HCT116 (cell line): Measurements from ENCODE around the gene ARHGAP10. TPM values are rescaled to one million over a fixed set of nuclear protein-coding genes. Genes with fewer than 3 reads are reported as not detected.

Experiments
- ATAC-seq: fragments of 200-7000 bp; cut with Tn5 transposase; 2 replicates; pipeline ENCODE4 v1.9.1; 2020; ENCODE audit warnings: mild to moderate bottlenecking, moderate library complexity
- BruUV-seq: library from RNA; stranded (reverse); fragments of 400-500 nt; replicated peaks from 2 replicates; lab custom pipeline; 2021; lab: Mats Ljungman, UMichigan
- CTCF ChIA-PET: fragments of 300-600 bp; sonication (Branson Sonifier 250); formaldehyde crosslinking; loops from one replicate; lab custom pipeline; 2021; ENCODE audit warnings: antibody characterized with exemption; lab: Charles Lee
- POLR2A ChIA-PET: fragments of 300-600, 350-600 bp; sonication (Branson Sonifier 250); formaldehyde crosslinking; loops from one replicate; lab custom pipeline; 2021; ENCODE audit warnings: antibody characterized with exemption; lab: Charles Lee
- RAD21 ChIA-PET, 2 experiments: fragments of 300-600 bp; sonication (Branson Sonifier 250); formaldehyde crosslinking; loops; one replicate each; lab custom pipeline; 2023; ENCODE audit warnings: low total read pairs in 2 of 2; ENCODE audit not compliant: uncharacterized antibody in 2 of 2, unreplicated experiment in 2 of 2, low non-redundant PET in 1 of 2; lab: Charles Lee
- DNase-seq: peaks from one replicate; pipeline ENCODE4 v3.0.0-alpha.2; 2010; ENCODE audit warnings: low read depth, low spot score
- H2AFZ ChIP-seq: fragments of 200-600 bp; shearing (Covaris generic), sonication (generic); 2 replicates; pipeline ENCODE4 v1.6.1; 2017; ENCODE audit warnings: low read depth, mixed run types, mixed read lengths, antibody characterized with exemption, low read length; ENCODE audit not compliant: poor library complexity, severe bottlenecking
- H3K27ac ChIP-seq: 2 replicates; pipeline ENCODE4 v1.5.1; 2012; ENCODE audit warnings: low read depth, low read length
- H3K27me3 ChIP-seq: fragments of 200-600 bp; sonication (generic); 2 replicates; pipeline ENCODE4 v1.6.1; 2016; ENCODE audit warnings: mixed run types, low read length, mixed read lengths; ENCODE audit not compliant: insufficient read depth
- H3K36me3 ChIP-seq, 2 experiments: fragments of 200-500 bp in 1 of 2; fragments of 200-600 bp in 1 of 2; sonication (Bioruptor generic) in 1 of 2; sonication (generic) in 1 of 2; 2 replicates each; pipeline versions ENCODE4 v1.5.1 to v1.6.1; 2014 to 2016; ENCODE audit warnings: low read length in 2 of 2, inconsistent platforms in 1 of 2, mixed read lengths in 1 of 2, mixed run types in 1 of 2; ENCODE audit not compliant: insufficient read depth in 2 of 2, control insufficient read depth in 1 of 2
- H3K4me1 ChIP-seq, 2 experiments: fragments of 200-600 bp in 1 of 2; sonication (generic) in 1 of 2; 2 replicates each; pipeline versions ENCODE4 v1.5.1 to v1.6.1; 2012 to 2017; ENCODE audit warnings: low read length in 2 of 2, inconsistent platforms in 1 of 2, mild to moderate bottlenecking in 1 of 2, mixed read lengths in 1 of 2, mixed run types in 1 of 2, moderate library complexity in 1 of 2; ENCODE audit not compliant: insufficient read depth in 2 of 2, control insufficient read depth in 1 of 2
- H3K4me2 ChIP-seq: fragments of 200-600 bp; sonication (generic); 2 replicates; pipeline ENCODE4 v1.6.1; 2017; ENCODE audit warnings: mixed run types, low read length, mixed read lengths
- H3K4me3 ChIP-seq, 2 experiments: fragments of 200-600 bp in 1 of 2; sonication (generic) in 1 of 2; replicated peaks in 1 of 2; 2 replicates each; pipeline ENCODE4 v1.5.1; 2011 to 2016; ENCODE audit warnings: low read length in 2 of 2, control low read depth in 1 of 2, low read depth in 1 of 2, mild to moderate bottlenecking in 1 of 2, mixed read lengths in 1 of 2, mixed run types in 1 of 2
- H3K79me2 ChIP-seq: fragments of 200-600 bp; sonication (generic); 2 replicates; pipeline ENCODE4 v1.6.1; 2017; ENCODE audit warnings: mild to moderate bottlenecking, mixed run types, low read length, moderate library complexity, mixed read lengths; ENCODE audit not compliant: insufficient read depth
- H3K9ac ChIP-seq: fragments of 200-600 bp; sonication (generic); 2 replicates; pipeline ENCODE4 v1.6.1; 2016; ENCODE audit warnings: low read length, mixed read lengths
- H3K9me2 ChIP-seq: fragments of 200-600 bp; sonication (generic), shearing (Covaris generic); 2 replicates; pipeline ENCODE4 v1.6.1; 2017; ENCODE audit warnings: mixed run types, mild to moderate bottlenecking, moderate library complexity; ENCODE audit not compliant: insufficient read depth
- H3K9me3 ChIP-seq, 2 experiments: fragments of 200-500 bp in 1 of 2; fragments of 200-600 bp in 1 of 2; sonication (Bioruptor generic) in 1 of 2; sonication (generic) in 1 of 2; 2 replicates each; pipeline ENCODE4 v1.6.1; 2014 to 2017; ENCODE audit warnings: low read length in 2 of 2, mixed read lengths in 2 of 2, inconsistent platforms in 1 of 2, low read depth in 1 of 2, mild to moderate bottlenecking in 1 of 2, mixed run types in 1 of 2, moderate library complexity in 1 of 2; ENCODE audit not compliant: control insufficient read depth in 1 of 2, insufficient read depth in 1 of 2
- H4K20me1 ChIP-seq: fragments of 200-600 bp; sonication (generic), shearing (Covaris generic); 2 replicates; pipeline ENCODE4 v1.6.1; 2017; ENCODE audit warnings: mixed run types, mild to moderate bottlenecking, moderate library complexity; ENCODE audit not compliant: insufficient read depth
- ATF3 ChIP-seq: IDR thresholded peaks from 2 replicates; pipeline ENCODE4 v1.6.1; 2012
- CBX3 ChIP-seq: IDR thresholded peaks from 2 replicates; pipeline ENCODE4 v1.6.1; 2012; ENCODE audit warnings: low read depth
- CTCF ChIP-seq, 3 experiments: fragments of 200-600 bp in 1 of 3; sonication (generic) in 1 of 3; IDR thresholded peaks in 2 of 3; conservative IDR thresholded peaks in 1 of 3; 2 replicates each; pipeline ENCODE4 v1.5.1; 2012 to 2017; ENCODE audit warnings: low read depth in 2 of 3, low read length in 2 of 3, antibody characterized with exemption in 1 of 3, borderline replicate concordance in 1 of 3, control low read depth in 1 of 3, mild to moderate bottlenecking in 1 of 3, mixed read lengths in 1 of 3, mixed run types in 1 of 3, moderate library complexity in 1 of 3; ENCODE audit not compliant: insufficient read depth in 1 of 3
- EGR1 ChIP-seq: IDR thresholded peaks from 2 replicates; pipeline ENCODE4 v1.6.1; 2012; ENCODE audit warnings: low read depth
- ELF1 ChIP-seq: IDR thresholded peaks from 2 replicates; pipeline ENCODE4 v1.6.1; 2012; ENCODE audit warnings: low read depth, borderline replicate concordance
- EZH2 ChIP-seq: fragments of 200-600 bp; sonication (generic); IDR thresholded peaks from 2 replicates; pipeline ENCODE4 v1.6.1; 2017; ENCODE audit warnings: antibody characterized with exemption, mixed run types
- EZH2phosphoT487 ChIP-seq: fragments of 200-600 bp; IDR thresholded peaks from 2 replicates; pipeline ENCODE4 v1.6.1; 2018; ENCODE audit warnings: antibody characterized with exemption, borderline replicate concordance
- MAX ChIP-seq: IDR thresholded peaks from 2 replicates; pipeline ENCODE4 v1.6.1; 2012
- POLR2A ChIP-seq: IDR thresholded peaks from 2 replicates; pipeline ENCODE4 v1.7.0; 2011; ENCODE audit warnings: borderline replicate concordance; ENCODE audit not compliant: insufficient read depth, insufficient read length; ENCODE audit errors: extremely low read depth
- POLR2AphosphoS5 ChIP-seq: IDR thresholded peaks from 2 replicates; pipeline ENCODE4 v1.6.1; 2011; ENCODE audit warnings: mild to moderate bottlenecking, low read depth, low read length, moderate library complexity
- REST ChIP-seq: IDR thresholded peaks from 2 replicates; pipeline ENCODE4 v1.6.1; 2012; ENCODE audit warnings: low read depth
- SIN3A ChIP-seq: IDR thresholded peaks from 2 replicates; pipeline ENCODE4 v1.6.1; 2012; ENCODE audit warnings: low read depth
- SRF ChIP-seq: IDR thresholded peaks from 2 replicates; pipeline ENCODE4 v1.6.1; 2012; ENCODE audit warnings: low read depth
- TCF7L2 ChIP-seq: IDR thresholded peaks from 2 replicates; pipeline ENCODE4 v1.7.0; 2011; ENCODE audit warnings: borderline replicate concordance, inconsistent platforms; ENCODE audit not compliant: insufficient read depth, insufficient read length; ENCODE audit errors: extremely low read depth
- YY1 ChIP-seq: IDR thresholded peaks from 2 replicates; pipeline ENCODE4 v1.6.1; 2011; ENCODE audit warnings: low read length, low read depth, moderate library complexity, mild to moderate bottlenecking; ENCODE audit not compliant: insufficient replicate concordance; ENCODE audit errors: extremely low read depth
- ZBTB33 ChIP-seq: IDR thresholded peaks from 2 replicates; pipeline ENCODE4 v1.6.1; 2011; ENCODE audit warnings: mild to moderate bottlenecking, low read length, moderate library complexity; ENCODE audit not compliant: insufficient replicate concordance; ENCODE audit errors: extremely low read depth
- ZFX ChIP-seq: fragments of 450-650 bp; IDR thresholded peaks from 2 replicates; pipeline ENCODE4 v1.6.1; 2017
- ZNF274 ChIP-seq: fragments of 200-500 bp; sonication (Bioruptor generic); IDR thresholded peaks from 2 replicates; pipeline ENCODE4 v1.6.1; 2014; ENCODE audit warnings: mild to moderate bottlenecking, low read depth, low read length, inconsistent platforms
- intact Hi-C: fragments of 100-400 bp; cut with micrococcal nuclease; formaldehyde crosslinking; loops from 2 replicates; pipeline ENCODE4 v1.10.0; 2022
- total RNA-seq: library from RNA; stranded (reverse); gene quantifications from one replicate; pipeline ENCODE4 v1.2.1, GENCODE V29; 2021; ENCODE audit not compliant: unreplicated experiment

ARHGAP10 gene
- total RNA-seq, 1 experiment from 2014 or later: 24.7 TPM

GRCh38 chr4:147831551-147832171 is 99.8 kb downstream of the ARHGAP10 start:
- no peaks in the 10 kb centered on the region for H3K9me3 ChIP-seq
- no peaks in the 10 kb centered on the region for H3K27me3 ChIP-seq
- no peaks in the 10 kb centered on the region for H3K36me3 ChIP-seq
- peak overlapping the region; percentile 67 for H3K27ac ChIP-seq
- ChIA-PET CTCF (interaction anchor here (1.2 kb wide), 1 partner anchor 12 kb away, joined by 3 read pairs; no protein-coding TSS in a partner anchor), RAD21 (no interaction called here), POLR2A (no interaction called here)
- peaks cover 32 to 44% of the 10 kb centered on the region in 2 experiments for H3K4me1 ChIP-seq
- no peaks in the 10 kb centered on the region for H3K9me2 ChIP-seq
- ATAC-seq (peak; percentile 87), DNase-seq (peak; percentile 87)
- H3K9ac ChIP-seq: peak overlapping the region; percentile 60
- H2AFZ ChIP-seq: no peak overlapping the region
- no TSS peak for BruUV-seq
- intact Hi-C loops: loop anchor here (2.0 kb wide), 1 partner anchor 99 kb away; the partner anchor contains the start of gene ARHGAP10
- H4K20me1 ChIP-seq: no peaks in the 10 kb centered on the region; the same call in 1 of the 2 replicates
- peaks cover 10% of the 10 kb centered on the region; the same call in 1 of the 2 replicates for H3K79me2 ChIP-seq
- H3K4me2 ChIP-seq: peak overlapping the region; percentile 87
- H3K4me3 ChIP-seq: peak overlapping the region in 1 of 2 experiments; percentile 46; a peak in 2 of 4 replicates
- TF ChIP-seq SIN3A: peak; percentile 79
- TF ChIP-seq EZH2: no peak
- TF ChIP-seq POLR2AphosphoS5: peak; percentile 51; the same call in 1 of the 2 replicates
- no peak for TF ChIP-seq ELF1
- TF ChIP-seq CBX3: no peak; the same call in 1 of the 2 replicates
- TF ChIP-seq YY1: no peak
- no peak for TF ChIP-seq ZNF274
- TF ChIP-seq ZFX: no peak
- TF ChIP-seq TCF7L2: peak; percentile 16
- no peak for TF ChIP-seq ATF3
- no peak for TF ChIP-seq ZBTB33
- TF ChIP-seq SRF: peak; percentile 66; the same call in 1 of the 2 replicates
- no peak for TF ChIP-seq CTCF (IDR thresholded peaks at IDR 0.05 in 2 of 3, conservative IDR thresholded peaks at IDR 0.05 in 1 of 3; ENCODE audit: borderline replicate concordance in 1 of 3, insufficient read depth in 1 of 3, low read depth in 2 of 3, low read length in 2 of 3)
- TF ChIP-seq REST: no peak
- TF ChIP-seq MAX: peak; percentile 30; the same call in 1 of the 2 replicates
- TF ChIP-seq POLR2A: no peak
- peak; percentile 82 for TF ChIP-seq EGR1
- TF ChIP-seq EZH2phosphoT487: no peak
